IMR-90 (cell line): Measurements from ENCODE around the gene ADPGK. TPM values are rescaled to one million over a fixed set of nuclear protein-coding genes. Genes with fewer than 3 reads are reported as not detected.
"Not testable (repeated sequence)": the region's sequence is repeated elsewhere in the genome, so short reads cannot be mapped to it uniquely, and the experiment has no call there.

ENCODE experiments used
- ATAC-seq: fragments of 200-7000 bp; cut with Tn5 transposase; 2 replicates; pipeline ENCODE4 v1.9.1; 2020; ENCODE audit warnings: low read depth, mild to moderate bottlenecking, moderate library complexity
- BruUV-seq: library from RNA; stranded (reverse); fragments of 400-500 nt; replicated peaks from 2 replicates; lab custom pipeline; 2021; lab: Mats Ljungman, UMichigan
- CTCF ChIA-PET: fragments of 300-600 bp; formaldehyde crosslinking; extraction: SDS; loops from one replicate; lab custom pipeline; 2021; ENCODE audit warnings: antibody characterized with exemption; lab: Yijun Ruan, JAX
- POLR2A ChIA-PET: fragments of 300-600 bp; sonication (Branson Sonifier 250); formaldehyde crosslinking; loops from one replicate; lab custom pipeline; 2022; ENCODE audit warnings: antibody characterized with exemption; ENCODE audit not compliant: unreplicated experiment; lab: Charles Lee
- DNase-seq: peaks from one replicate; pipeline ENCODE4 v3.0.0; 2013
- H2AFZ ChIP-seq: replicated peaks from 2 replicates; pipeline ENCODE3; 2013; ENCODE audit warnings: low read length, mild to moderate bottlenecking; ENCODE audit not compliant: poor library complexity
- H2AK5ac ChIP-seq: 2 replicates; pipeline ENCODE4 v1.6.1; 2013; ENCODE audit warnings: low read depth, low read length, inconsistent platforms
- H2AK9ac ChIP-seq: replicated peaks from 2 replicates; pipeline ENCODE3; 2013; ENCODE audit warnings: mild to moderate bottlenecking, low read depth, low read length, moderate library complexity; ENCODE audit not compliant: poor library complexity
- H2BK120ac ChIP-seq: 2 replicates; pipeline ENCODE4 v1.6.1; 2013; ENCODE audit warnings: low read depth, low read length, inconsistent platforms
- H2BK15ac ChIP-seq: 3 replicates; pipeline ENCODE4 v1.6.1; 2013; ENCODE audit warnings: low read depth, low read length, inconsistent platforms
- H2BK20ac ChIP-seq: 2 replicates; pipeline ENCODE4 v1.6.1; 2013; ENCODE audit warnings: low read depth, mild to moderate bottlenecking, inconsistent platforms, low read length, moderate library complexity
- H2BK5ac ChIP-seq: 2 replicates; pipeline ENCODE4 v1.6.1; 2013; ENCODE audit warnings: mild to moderate bottlenecking, low read depth, low read length, inconsistent platforms; ENCODE audit not compliant: poor library complexity, severe bottlenecking
- H3K14ac ChIP-seq: replicated peaks from 2 replicates; pipeline ENCODE4 v1.6.1; 2013; ENCODE audit warnings: low read depth, low read length, inconsistent platforms
- H3K18ac ChIP-seq: 2 replicates; pipeline ENCODE4 v1.6.1; 2013; ENCODE audit warnings: low read depth, low read length, control low read depth
- H3K23ac ChIP-seq: 2 replicates; pipeline ENCODE4 v1.6.1; 2013; ENCODE audit warnings: low read depth, low read length, inconsistent platforms
- H3K27ac ChIP-seq: 2 replicates; pipeline ENCODE4 v1.5.1; 2013; ENCODE audit warnings: mild to moderate bottlenecking, control low read depth, low read length; ENCODE audit not compliant: insufficient read depth
- H3K27me3 ChIP-seq: 2 replicates; pipeline ENCODE4 v1.6.1; 2013; ENCODE audit warnings: low read length; ENCODE audit not compliant: control insufficient read depth, insufficient read depth
- H3K36me3 ChIP-seq: 2 replicates; pipeline ENCODE4 v1.6.1; 2013; ENCODE audit warnings: low read length, mixed read lengths; ENCODE audit not compliant: control insufficient read depth, insufficient read depth
- H3K4ac ChIP-seq: 2 replicates; pipeline ENCODE4 v1.6.1; 2013; ENCODE audit warnings: low read depth, low read length, inconsistent platforms
- H3K4me1 ChIP-seq: 2 replicates; pipeline ENCODE4 v1.6.1; 2013; ENCODE audit warnings: low read length, mixed read lengths; ENCODE audit not compliant: control insufficient read depth, insufficient read depth
- H3K4me2 ChIP-seq: 2 replicates; pipeline ENCODE4 v1.6.1; 2013; ENCODE audit warnings: low read depth, mild to moderate bottlenecking, control low read depth, low read length, moderate library complexity
- H3K4me3 ChIP-seq: 2 replicates; pipeline ENCODE4 v1.5.1; 2013; ENCODE audit warnings: low read depth, mild to moderate bottlenecking, control low read depth, low read length, moderate library complexity; ENCODE audit not compliant: insufficient read depth
- H3K56ac ChIP-seq: 2 replicates; pipeline ENCODE4 v1.6.1; 2013; ENCODE audit warnings: low read length, inconsistent platforms; ENCODE audit not compliant: insufficient read depth; ENCODE audit errors: extremely low read depth
- H3K79me1 ChIP-seq, 2 experiments: 2 replicates each; pipeline ENCODE4 v1.6.1; 2013; ENCODE audit warnings: low read length in 2 of 2, inconsistent platforms in 1 of 2, low read depth in 1 of 2
- H3K9ac ChIP-seq: 2 replicates; pipeline ENCODE4 v1.6.1; 2013; ENCODE audit warnings: low read depth, low read length, control low read depth
- H3K9me1 ChIP-seq: 2 replicates; pipeline ENCODE4 v1.6.1; 2013; ENCODE audit warnings: low read length, inconsistent platforms; ENCODE audit not compliant: insufficient read depth
- H3K9me3 ChIP-seq: 2 replicates; pipeline ENCODE4 v1.6.1; 2013; ENCODE audit warnings: low read length; ENCODE audit not compliant: control insufficient read depth, insufficient read depth
- H4K20me1 ChIP-seq: 2 replicates; pipeline ENCODE4 v1.6.1; 2013; ENCODE audit warnings: low read length, inconsistent platforms; ENCODE audit not compliant: insufficient read depth
- H4K5ac ChIP-seq: 2 replicates; pipeline ENCODE4 v1.6.1; 2013; ENCODE audit warnings: mild to moderate bottlenecking, low read depth, low read length, control low read depth
- H4K8ac ChIP-seq, 2 experiments: 2 replicates each; pipeline ENCODE4 v1.6.1; 2013; ENCODE audit warnings: low read depth in 2 of 2, low read length in 2 of 2, control low read depth in 1 of 2, inconsistent platforms in 1 of 2
- H4K91ac ChIP-seq: 2 replicates; pipeline ENCODE4 v1.6.1; 2013; ENCODE audit warnings: low read depth, low read length, inconsistent platforms; ENCODE audit not compliant: insufficient read depth
- WGBS, 2 experiments: methylation state at CpG; one replicate each; pipeline versions ENCODE4 v1.1.5 to v1.1.7; 2013; ENCODE audit warnings: missing lambda C conversion rate in 2 of 2; ENCODE audit not compliant: insufficient read length in 1 of 2; ENCODE audit errors: extremely low coverage in 2 of 2; 5-methylcytosine and 5-hydroxymethylcytosine counted together
- dilution Hi-C: fragments of 300-500 bp; cut with HindIII; formaldehyde crosslinking; loops from one replicate; pipeline ENCODE4 v1.14.3; 2018; ENCODE audit warnings: low sequenced_read_pairs; ENCODE audit not compliant: unreplicated experiment
- in situ Hi-C: fragments of 300-500 bp; cut with MboI; formaldehyde crosslinking; loops from 3 replicates; pipeline ENCODE4 v1.14.3; 2019; ENCODE audit warnings: low sequenced_read_pairs, inconsistent platforms, mixed read lengths
- intact Hi-C: fragments of 100-400 bp; cut with micrococcal nuclease; formaldehyde crosslinking; loops from 2 replicates; pipeline ENCODE4 v1.10.0; 2022
- polyA plus RNA-seq, 3 experiments: library from polyadenylated mRNA; depleted of rRNA; stranded (reverse); fragments of >200 nt; gene quantifications; 2 replicates each; pipeline ENCODE4 v1.2.3, GENCODE V29; 2012; ENCODE audit warnings: low replicate concordance in 1 of 3
- total RNA-seq: library from RNA; depleted of rRNA; stranded (reverse); fragments of >200 nt; gene quantifications from 2 replicates; pipeline ENCODE4 v1.2.3, GENCODE V29; 2012

The ADPGK gene
- total and polyA plus RNA-seq, 2 of the 4 experiments (the other 2 are of a cell fraction), result 53.2 to 62.8 TPM

DNA sequence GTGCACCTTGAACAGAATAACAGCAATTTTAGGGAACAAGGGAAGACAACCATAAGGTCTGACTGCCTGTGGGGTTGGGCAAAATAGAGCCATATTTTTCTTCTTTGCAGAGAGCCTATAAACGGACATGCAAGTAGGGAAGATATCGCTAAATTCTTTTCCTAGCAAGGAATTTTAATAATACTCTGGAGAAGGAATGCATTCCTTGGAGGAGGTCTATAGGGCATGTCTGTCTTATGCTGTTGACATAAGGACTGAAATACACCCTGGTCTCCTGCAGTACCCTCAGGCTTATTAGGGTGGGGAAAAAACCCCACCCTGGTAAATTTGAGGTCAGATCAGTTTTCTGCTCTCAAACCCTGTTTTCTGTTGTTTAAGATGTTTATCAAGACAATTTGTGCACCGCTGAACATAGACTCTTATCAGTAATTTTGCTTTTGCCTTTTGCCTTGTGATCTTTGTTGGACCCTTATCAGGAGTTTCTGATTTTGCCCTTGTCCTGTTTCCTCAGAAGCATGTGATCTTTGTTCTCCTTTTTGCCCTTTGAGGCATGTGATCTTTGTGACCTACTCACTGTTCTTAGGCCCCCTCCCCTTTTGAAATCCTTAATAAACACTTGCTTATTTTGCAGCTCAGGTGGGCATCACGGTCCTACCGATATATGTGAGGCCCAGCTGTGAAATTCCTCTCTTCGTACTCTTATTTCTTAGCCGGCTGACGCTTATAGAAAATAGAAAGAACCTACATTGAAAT is 74.8 kb downstream of the ADPGK start:
- H3K27me3 ChIP-seq, H3K9ac ChIP-seq, H3K56ac ChIP-seq, H4K91ac ChIP-seq, DNase-seq, H3K18ac ChIP-seq, H3K36me3 ChIP-seq, H3K23ac ChIP-seq, H3K27ac ChIP-seq, H2AK9ac ChIP-seq, H3K4me3 ChIP-seq, H3K4me1 ChIP-seq, H4K8ac ChIP-seq, H2AFZ ChIP-seq, H3K79me1 ChIP-seq, ATAC-seq, in situ Hi-C loops, H4K5ac ChIP-seq, H3K14ac ChIP-seq, BruUV-seq, H4K20me1 ChIP-seq, H2BK20ac ChIP-seq, dilution Hi-C loops, H3K9me1 ChIP-seq, H2BK5ac ChIP-seq, POLR2A ChIA-PET, H3K4me2 ChIP-seq, H3K9me3 ChIP-seq, H2AK5ac ChIP-seq, H2BK15ac ChIP-seq, CTCF ChIA-PET, H2BK120ac ChIP-seq, H3K4ac ChIP-seq, intact Hi-C loops: not testable (repeated sequence)
- 100% methylated on average over 1 of the region's 8 CpGs; no CpG with 5 or more reads in 1 of the 2 experiments for WGBS, 2 experiments
